GM19025 (cell line): ENCODE results near the gene SLF2.

Source experiments
- ATAC-seq: cut with Tn5 transposase; IDR thresholded peaks from one replicate; pipeline ENCODE4 v1.9.1; 2021; ENCODE audit warnings: mild to moderate bottlenecking, low read depth, moderate library complexity; ENCODE audit not compliant: unreplicated experiment

Gene SLF2

DNA sequence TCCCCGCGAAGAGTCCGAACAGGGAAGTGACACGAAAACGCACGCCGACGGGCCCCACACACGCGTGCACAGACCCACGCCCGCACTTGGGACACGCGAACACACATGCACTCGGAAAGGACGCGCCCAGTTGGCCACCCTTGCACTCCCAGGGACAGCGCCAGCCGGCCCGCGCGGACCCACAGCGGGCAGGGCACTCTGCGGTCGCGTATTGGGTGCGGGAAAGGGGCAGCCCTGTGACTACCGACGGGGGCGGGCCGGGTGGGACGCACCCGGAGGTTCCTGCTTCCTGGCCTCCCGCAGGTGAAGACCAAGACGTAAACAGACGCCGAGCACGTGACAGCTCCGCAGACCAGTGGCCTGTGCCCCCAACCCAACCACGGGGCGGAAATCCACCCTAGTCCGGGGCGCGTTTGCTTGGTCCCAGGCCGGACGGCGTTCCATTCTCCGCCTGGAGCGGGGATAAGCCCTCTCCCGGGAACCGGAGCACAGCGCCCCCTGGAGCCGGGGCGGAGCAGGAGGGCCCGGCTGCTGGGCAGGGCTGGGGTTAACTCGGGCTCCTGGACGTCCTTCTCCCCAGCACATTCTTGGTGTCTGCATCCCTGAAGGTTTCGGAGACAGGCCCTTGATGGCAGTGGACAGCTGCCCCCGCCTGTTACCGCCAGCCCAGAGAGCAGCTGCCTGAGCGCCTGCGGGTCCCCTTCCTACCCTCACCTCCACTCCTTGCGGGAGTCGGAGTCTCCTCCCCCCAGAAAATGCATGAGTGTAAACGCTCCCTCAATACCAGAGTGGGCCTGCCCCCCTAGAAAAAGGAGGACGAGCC, 84.8 kb downstream of the SLF2 start:
- no peak for ATAC-seq

DNA sequence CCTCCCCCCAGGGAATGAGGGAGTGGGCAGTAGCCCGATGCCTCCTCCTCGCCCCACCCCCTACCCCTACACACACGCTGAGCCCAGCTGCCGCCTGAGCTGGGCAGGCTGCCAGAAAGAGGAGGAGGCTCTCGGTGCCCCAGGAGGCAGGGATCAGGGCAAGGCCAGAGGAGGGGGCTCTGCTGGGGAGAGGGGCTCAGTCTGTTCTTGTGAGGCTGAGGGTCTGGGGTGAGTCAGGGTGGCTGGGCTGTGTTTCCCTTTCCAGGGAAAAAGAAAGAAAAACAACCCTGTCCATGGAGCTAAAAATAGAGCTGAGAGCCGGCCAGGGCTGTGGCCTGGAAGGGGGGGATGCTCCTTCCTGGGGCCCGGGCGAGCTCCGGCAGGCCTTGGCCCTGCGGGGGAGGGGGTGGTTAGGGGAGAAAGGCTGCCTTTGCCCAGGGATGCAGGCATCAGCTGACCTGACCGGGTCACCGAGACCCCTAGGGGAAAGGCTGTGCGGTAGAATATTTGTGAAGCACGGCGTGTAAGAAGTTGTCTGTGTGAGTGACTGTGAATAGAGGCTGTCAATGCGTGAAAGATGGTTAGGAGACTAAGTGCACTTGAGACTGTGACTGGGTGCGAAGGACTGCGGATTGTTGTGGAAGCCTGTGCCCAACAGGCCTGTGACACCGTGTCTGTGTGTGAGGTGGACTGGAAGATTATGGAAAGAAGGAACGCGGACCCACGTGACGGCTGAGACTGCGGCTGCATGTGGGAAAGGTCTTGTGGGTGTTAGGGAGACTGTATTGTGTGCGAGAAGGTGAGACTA, 85.6 kb downstream of the SLF2 start:
- peak; percentile 26 for ATAC-seq

DNA sequence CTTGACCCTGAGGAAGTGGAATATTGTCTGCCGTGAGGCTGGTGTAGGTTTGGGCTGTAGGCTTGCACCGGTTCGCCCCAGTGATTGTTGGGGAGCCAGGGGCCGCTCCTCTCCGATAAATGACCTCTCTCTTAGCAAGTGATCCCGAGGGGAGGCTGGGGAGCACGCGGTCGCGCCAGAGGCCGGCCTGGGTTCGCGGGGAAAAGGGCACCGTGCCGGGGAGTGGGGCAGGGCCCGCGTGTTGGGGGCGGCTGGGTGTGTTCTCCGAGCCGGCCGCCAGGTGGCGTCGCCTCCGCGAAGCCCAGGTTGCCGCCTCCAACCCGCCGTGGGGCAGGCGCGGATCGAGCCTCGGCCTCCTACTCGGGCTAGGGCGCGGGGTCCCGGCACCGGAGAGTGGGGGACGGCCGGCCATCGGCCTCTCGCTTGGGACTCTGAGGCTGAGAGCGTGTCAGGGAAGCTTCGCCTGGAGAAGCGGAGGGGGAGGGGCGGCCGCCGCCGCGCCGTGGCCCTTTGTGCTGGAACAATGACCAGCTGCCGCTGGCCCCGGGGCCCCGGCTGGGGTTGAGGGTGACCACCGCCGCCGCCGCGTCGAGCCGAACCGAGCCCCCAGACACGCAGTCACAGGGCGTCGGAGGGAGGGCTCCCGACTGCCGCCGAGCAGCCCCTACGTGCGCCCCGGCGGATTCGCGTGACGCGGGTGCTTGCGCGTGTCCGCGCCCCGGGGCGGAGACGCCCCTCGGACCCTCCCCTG, 86.4 kb downstream of the SLF2 start:
- ATAC-seq = peak; percentile 40

DNA sequence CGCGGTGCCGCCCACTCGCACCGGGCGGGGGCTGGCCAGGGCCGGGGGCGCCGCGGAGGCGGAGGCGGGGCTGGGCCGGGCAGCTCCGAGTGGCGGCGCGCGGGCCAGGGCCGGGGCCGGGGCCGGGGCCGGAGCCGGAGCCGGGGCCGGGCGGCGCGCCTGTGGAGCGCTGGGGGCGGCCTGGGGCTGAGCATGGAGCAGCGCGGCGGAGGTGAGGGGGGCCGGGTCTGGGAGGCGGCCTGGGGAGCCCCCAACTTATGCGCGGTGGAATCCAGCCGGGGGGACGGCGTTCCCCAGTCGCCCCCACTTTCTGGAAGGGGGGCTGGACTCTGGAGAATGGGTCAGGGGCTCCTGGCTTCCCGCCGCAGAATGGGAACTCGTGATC, 87.0 kb downstream of the SLF2 start, which contains the start of gene LZTS2:
TSS of gene LZTS2 (plus strand) at position 67 of the 385 bp plus-strand sequence. CDS start 2,731 bp downstream, outside the sequence.
- ATAC-seq = no peak

DNA sequence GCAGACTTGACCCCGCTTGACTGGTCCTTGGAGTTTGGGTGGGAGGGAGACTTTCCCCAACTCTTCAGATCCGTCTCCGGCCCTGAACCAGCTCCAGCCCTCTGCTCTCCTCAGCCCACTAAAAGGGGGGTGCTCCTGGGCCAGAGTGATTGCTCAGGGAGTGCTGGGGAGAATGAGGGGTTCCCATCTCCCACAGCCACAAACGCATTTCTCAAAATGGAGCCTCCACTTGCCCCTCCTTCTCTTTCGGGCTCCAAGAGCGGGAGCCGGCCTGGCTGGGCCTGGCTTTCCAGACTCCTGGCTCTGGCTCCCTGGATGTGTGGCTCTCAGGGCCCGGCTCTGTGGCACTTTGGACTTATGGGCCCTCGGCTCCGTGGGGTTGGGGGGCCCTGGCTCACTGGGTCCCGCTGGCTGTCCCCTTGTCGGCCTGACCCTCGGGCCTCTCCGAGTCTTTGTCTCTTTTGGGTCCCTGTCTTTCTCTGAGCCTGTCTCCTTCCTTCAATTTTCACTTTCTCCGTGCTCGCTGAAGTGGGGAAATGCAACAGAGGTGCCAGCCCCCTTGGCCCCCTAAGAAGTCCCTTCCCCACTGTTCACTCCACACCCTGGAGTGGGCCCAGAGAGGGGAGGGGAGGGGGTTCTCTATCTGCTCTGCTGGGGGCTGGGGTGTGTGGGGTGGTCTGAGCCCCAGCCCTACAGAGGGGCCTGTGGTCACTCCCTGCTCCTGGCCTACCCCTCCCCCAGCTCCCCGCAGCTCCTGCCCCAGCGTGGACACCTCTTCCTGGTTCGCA, 87.6 kb downstream of the SLF2 start:
- no peak for ATAC-seq

DNA sequence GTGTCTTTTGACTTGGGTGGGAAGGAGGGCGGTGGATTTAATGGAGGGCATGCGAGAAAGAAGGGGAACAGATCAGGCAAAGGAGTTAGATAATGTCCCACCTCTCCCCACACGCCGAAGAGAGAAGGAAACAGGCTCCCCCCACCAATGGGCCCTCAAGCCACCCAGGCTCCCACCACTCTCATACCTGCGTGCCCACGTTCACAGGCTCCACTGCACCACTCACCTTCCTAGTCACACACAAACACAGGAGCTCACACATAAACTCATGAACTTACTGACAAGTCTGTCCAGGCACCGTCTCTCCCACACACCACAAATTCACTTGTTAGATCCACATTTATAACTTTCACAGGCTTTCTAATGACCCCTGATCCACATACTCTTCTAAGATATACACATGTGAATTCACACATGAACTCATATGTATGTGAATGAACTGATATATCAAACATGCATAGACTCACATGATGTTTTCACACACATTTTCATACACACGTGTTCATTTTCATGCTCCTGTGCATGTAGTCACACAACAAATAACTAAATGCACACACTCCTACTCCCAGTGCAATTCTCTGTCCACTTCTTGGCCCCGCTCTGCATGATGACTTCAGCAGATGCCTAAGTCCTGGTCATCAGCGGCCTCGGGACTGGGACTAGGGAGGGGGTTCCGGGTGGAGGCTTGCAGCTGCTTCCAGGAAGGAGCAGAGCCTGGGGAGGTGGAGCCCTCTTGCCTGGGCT, 88.3 kb downstream of the SLF2 start:
- no peak for ATAC-seq

DNA sequence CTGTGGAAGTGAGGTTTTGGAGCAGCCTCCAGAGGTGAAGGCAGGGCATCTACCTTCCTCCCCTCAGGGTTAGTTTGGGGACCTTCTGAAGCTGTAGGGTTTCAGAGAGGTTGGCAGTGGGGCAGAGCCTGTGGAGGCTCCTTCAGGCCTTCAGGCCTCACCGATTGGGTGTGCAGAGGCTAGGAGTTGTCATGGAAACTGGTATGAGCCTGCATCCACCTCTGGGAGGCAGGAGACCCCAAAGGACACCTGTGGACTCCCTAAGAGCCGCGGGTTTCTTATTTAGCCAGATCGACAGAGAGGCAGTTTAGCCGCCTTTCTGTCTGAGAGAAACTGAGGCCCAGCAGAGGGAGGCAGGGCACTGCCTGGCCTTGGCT, 88.9 kb downstream of the SLF2 start:
- no peak for ATAC-seq

DNA sequence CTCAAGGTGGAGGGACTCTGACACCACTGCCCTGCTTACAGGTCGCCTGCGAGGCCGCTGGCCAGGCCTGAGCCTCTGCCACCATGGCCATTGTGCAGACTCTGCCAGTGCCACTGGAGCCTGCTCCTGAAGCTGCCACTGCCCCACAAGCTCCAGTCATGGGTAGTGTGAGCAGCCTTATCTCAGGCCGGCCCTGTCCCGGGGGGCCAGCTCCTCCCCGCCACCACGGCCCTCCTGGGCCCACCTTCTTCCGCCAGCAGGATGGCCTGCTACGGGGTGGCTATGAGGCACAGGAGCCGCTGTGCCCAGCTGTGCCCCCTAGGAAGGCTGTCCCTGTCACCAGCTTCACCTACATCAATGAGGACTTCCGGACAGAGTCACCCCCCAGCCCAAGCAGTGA, 89.7 kb downstream of the SLF2 start:
- ATAC-seq = no peak

DNA sequence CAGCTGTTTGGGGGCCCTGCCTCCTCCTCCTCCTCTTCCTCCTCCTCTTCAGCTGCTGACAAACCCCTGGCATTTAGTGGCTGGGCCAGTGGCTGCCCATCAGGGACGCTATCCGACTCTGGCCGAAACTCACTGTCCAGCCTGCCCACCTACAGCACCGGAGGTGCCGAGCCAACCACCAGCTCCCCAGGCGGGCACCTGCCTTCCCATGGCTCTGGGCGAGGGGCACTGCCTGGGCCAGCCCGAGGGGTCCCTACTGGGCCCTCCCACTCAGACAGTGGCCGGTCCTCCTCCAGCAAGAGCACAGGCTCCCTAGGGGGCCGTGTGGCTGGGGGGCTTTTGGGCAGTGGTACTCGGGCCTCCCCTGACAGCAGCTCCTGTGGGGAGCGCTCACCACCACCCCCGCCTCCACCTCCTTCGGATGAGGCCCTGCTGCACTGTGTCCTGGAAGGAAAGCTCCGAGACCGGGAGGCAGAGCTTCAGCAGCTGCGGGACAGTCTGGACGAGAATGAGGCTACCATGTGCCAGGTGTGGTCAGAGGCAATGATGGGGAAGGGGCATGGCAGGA, 91.0 kb downstream of the SLF2 start:
- ATAC-seq = no peak

DNA sequence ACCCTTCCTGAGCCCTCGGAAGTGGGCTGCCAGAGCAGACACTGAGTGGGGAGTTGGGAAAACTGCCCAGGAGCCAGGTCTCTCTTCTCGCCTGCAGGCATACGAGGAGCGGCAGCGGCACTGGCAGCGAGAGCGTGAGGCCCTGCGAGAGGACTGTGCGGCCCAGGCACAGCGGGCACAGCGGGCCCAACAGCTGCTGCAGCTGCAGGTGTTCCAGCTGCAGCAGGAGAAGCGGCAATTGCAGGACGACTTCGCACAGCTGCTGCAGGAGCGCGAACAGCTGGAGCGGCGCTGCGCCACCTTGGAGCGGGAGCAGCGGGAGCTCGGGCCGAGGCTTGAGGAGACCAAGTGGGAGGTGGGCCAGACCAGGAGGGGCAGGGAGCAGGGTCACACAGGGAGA, 92.6 kb downstream of the SLF2 start:
- no peak for ATAC-seq

DNA sequence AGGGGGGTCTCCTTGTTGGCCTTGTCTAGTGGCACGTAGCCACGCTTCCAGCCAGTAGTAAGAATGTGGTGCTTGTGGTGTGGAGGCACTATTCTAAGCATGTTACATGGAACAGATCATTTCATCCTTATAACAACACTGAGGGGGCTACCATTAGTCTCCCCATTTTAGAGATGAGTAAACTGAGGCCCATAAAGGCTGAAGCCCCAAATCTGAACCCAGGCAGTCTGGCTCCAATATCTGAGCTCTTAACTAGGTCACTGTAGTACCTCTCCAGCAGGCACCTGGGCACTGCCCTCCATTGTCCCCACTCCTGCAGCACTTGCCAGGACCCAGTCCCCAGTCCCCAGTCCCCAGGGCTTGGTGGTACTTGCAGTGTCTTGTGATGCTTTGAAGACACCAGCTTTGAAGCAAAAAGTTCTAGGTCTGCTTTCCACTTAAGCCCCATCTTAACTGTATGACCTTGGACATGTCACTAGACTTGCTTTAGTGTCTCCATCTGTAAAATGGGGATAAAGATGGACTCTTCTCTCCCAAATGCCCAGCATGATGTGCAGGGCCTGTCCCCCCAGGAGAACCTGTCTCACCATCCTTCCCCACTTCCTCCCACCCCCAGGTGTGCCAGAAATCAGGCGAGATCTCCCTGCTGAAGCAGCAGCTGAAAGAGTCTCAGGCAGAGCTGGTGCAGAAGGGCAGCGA, 93.3 kb downstream of the SLF2 start:
- ATAC-seq = no peak

DNA sequence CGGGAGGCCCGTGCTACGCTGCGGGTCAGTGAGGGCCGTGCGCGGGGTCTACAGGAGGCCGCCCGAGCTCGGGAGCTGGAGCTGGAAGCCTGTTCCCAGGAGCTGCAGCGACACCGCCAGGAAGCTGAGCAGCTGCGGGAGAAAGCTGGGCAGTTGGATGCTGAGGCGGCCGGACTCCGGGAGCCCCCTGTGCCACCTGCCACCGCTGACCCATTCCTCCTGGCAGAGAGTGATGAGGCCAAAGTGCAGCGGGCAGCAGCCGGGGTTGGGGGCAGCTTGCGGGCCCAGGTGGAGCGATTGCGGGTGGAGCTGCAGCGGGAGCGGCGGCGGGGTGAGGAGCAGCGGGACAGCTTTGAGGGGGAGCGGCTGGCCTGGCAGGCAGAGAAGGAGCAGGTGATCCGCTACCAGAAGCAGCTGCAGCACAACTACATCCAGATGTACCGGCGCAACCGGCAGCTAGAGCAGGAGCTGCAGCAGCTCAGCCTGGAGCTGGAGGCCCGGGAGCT, 93.9 kb downstream of the SLF2 start:
- ATAC-seq = no peak

DNA sequence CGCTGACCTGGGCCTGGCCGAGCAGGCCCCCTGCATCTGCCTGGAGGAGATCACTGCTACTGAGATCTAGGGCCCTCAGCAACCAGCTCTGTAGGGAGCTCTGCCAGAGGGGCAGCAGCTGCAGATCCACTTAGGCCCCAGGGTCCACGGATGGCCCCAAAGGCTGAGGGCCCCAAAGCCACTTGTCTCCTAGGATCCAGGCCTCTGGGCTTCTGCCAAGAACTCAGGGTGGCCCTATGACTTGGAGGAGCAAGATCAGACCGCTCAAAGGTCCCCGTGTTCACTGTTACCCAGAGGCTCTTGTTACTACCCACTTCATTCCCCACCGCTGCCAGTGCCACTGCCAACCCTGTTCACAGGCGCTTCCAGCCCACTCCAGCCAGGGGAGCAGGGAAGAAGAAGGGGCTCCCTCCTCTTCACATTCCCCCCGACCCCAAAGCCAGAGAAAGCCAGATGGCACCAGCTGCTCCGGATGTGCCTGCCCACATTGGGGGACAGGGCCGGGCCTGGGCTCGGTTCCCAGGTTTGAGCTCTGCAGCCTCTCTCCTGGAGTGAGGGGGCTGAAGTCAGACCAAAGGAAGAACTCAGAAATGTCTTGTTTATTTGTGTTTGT, 94.4 kb downstream of the SLF2 start:
- ATAC-seq = no peak

DNA sequence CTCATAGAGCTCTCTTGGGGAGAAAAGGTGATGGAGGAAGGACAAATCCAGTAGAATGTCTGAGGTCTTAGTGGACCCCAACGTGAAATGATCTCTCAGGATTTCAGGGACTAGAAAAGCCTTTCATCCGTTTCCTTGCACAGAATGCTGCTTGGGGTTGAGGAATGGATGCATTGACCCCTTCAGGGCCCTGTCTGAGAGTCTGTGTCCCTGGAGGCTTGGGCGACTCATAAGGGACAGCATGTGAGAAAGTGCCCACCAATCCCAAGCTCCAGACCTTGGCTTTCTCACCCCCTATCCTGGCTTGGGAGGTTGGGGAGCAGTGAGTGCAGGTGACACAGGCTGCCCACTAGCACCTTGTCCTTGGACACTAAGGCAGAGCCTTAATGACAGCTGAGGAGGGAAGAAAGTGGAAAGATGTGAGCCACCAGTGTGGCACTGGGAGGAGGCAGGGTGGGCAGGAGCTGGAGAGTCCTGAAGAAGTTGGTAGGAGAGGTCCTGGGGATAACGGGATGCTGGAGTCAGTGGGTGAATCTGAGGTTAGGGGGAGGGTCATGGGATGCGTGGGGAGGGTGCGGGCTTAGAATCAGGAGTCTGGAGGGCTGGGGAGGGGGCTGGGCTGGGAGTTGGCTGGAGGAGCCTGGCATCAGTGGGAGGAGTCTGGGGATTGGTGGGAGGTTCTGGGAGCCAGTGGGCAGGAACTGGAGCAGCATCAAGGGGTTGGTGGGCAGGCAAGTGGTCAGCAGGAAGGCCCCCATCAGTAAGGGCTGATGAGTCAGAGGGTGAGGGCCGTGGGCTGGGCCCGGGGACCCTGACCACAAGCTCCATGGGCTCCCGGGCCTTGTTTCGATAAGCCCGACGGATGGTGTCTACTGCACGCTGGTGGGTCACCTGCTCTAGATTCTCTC, 95.4 kb downstream of the SLF2 start:
- ATAC-seq = no peak

DNA sequence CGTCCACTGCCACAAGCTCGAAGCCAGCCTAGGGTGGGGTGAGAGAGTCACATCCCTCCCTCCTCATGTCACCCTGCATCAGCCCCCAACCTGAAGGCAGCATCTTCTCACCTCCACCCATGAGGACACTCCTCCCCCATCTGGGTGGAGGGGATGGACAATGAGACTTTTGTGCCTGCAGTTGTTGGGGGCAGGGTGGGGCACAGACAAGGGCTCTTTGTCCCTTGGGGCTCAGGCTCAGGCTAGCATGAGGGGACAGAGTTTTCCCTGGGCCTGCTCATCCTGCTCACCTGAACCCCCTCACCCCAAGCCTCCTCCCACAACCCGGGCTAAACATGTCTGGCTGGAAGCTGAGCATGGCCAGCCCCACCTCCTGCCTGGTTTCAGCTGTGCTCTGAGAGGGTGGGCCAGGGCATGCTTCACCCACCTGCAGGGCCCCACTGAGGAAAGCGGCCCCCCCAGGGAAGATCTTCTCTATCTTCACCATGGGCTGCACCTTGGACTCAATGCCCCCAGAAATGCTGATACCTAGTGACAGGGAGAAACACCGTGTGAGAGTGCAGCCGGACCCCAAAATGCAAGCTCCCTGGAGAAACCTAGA, 96.2 kb downstream of the SLF2 start:
- no peak for ATAC-seq

DNA sequence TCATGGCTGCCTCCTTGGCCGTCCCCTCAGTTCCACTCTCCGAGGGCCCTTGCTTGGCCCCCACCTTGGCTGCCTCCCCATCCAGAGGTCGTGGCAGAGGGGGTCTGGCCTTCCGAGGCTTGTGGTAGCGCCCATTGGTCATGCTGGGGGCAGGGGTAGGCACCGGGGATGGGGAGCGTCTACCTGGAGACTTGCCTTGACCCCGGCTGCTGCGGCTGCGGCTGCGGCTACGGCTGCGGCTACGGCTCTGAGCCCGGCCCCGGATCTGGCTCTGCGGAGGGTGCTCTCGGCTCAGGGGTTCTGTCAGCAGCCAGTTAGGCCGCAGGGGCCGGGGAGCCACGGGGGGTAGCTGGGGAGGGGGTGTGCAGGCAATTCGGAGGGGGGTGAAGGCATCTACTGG, 97.6 kb downstream of the SLF2 start:
- no peak for ATAC-seq
